ENCODE data around the gene ZNF106.

Gene ZNF106

GRCh38 chr15:42507514-42507913, 16.6 kb upstream of the ZNF106 start:
- TF ChIP-seq YY1 (IDR thresholded peaks at IDR 0.05; ENCODE audit: insufficient read depth, insufficient read length), result no peak
- TF ChIP-seq ZNF274 (IDR thresholded peaks at IDR 0.05; ENCODE audit: low read depth, low read length), result no peak
- no peak for TF ChIP-seq SUZ12 (IDR thresholded peaks at IDR 0.05; ENCODE audit: extremely low read depth, insufficient read depth, insufficient read length)
- Histone ChIP-seq H3K9ac (ENCODE audit: insufficient read length, low read depth) (no peak overlapping the region), H3K27me3 (ENCODE audit: insufficient read depth, insufficient read length) (no peaks in the 10 kb centered on the region), H3K9me3 (ENCODE audit: insufficient read depth, low read length) (no peaks in the 10 kb centered on the region), H3K4me1 (ENCODE audit: insufficient read depth, insufficient read length) (peaks cover 2% of the 10 kb centered on the region), H3K36me3 (ENCODE audit: insufficient read depth, insufficient read length, low read length) (peaks cover 5% of the 10 kb centered on the region), H3K4me3 (ENCODE audit: insufficient read length, low read depth) (no peak overlapping the region)
- no peak for DNase-seq (ENCODE audit: low read depth, low spot score)

GRCh38 chr15:42504631-42505030, 13.7 kb upstream of the ZNF106 start:
- no peak for DNase-seq (ENCODE audit: low read depth, low spot score)
- peaks cover 5% of the 10 kb centered on the region for H3K36me3 ChIP-seq (ENCODE audit: insufficient read depth, insufficient read length, low read length)
- no peak overlapping the region for H3K4me3 ChIP-seq (ENCODE audit: insufficient read length, low read depth)
- TF ChIP-seq ZNF274 (IDR thresholded peaks at IDR 0.05; ENCODE audit: low read depth, low read length), result no peak
- TF ChIP-seq YY1 (IDR thresholded peaks at IDR 0.05; ENCODE audit: insufficient read depth, insufficient read length), result no peak
- no peak for TF ChIP-seq SUZ12 (IDR thresholded peaks at IDR 0.05; ENCODE audit: extremely low read depth, insufficient read depth, insufficient read length)
- peaks cover 2% of the 10 kb centered on the region for H3K4me1 ChIP-seq (ENCODE audit: insufficient read depth, insufficient read length)
- H3K27me3 ChIP-seq (ENCODE audit: insufficient read depth, insufficient read length), result no peaks in the 10 kb centered on the region
- H3K9ac ChIP-seq (ENCODE audit: insufficient read length, low read depth), result no peak overlapping the region
- H3K9me3 ChIP-seq (ENCODE audit: insufficient read depth, low read length), result no peaks in the 10 kb centered on the region

- no peak overlapping the region for H3K4me3 ChIP-seq (ENCODE audit: insufficient read length, low read depth)
- no peak for TF ChIP-seq YY1 (IDR thresholded peaks at IDR 0.05; ENCODE audit: insufficient read depth, insufficient read length)
- no peak for TF ChIP-seq SUZ12 (IDR thresholded peaks at IDR 0.05; ENCODE audit: extremely low read depth, insufficient read depth, insufficient read length)
- TF ChIP-seq ZNF274 (IDR thresholded peaks at IDR 0.05; ENCODE audit: low read depth, low read length), result no peak
- H3K9ac ChIP-seq (ENCODE audit: insufficient read length, low read depth), result no peak overlapping the region
- H3K36me3 ChIP-seq (ENCODE audit: insufficient read depth, insufficient read length, low read length), result peaks cover 5% of the 10 kb centered on the region
- peaks cover 2% of the 10 kb centered on the region for H3K4me1 ChIP-seq (ENCODE audit: insufficient read depth, insufficient read length)
- no peaks in the 10 kb centered on the region for H3K9me3 ChIP-seq (ENCODE audit: insufficient read depth, low read length)
- no peak for DNase-seq (ENCODE audit: low read depth, low spot score)
- H3K27me3 ChIP-seq (ENCODE audit: insufficient read depth, insufficient read length), result no peaks in the 10 kb centered on the region
These were observed 12.9 kb upstream of the ZNF106 start for GRCh38 chr15:42503825-42504224.

- TF ChIP-seq YY1 (IDR thresholded peaks at IDR 0.05; ENCODE audit: insufficient read depth, insufficient read length) (no peak), ZNF274 (IDR thresholded peaks at IDR 0.05; ENCODE audit: low read depth, low read length) (no peak), SUZ12 (IDR thresholded peaks at IDR 0.05; ENCODE audit: extremely low read depth, insufficient read depth, insufficient read length) (no peak)
- Histone ChIP-seq H3K9ac (ENCODE audit: insufficient read length, low read depth) (no peak overlapping the region), H3K36me3 (ENCODE audit: insufficient read depth, insufficient read length, low read length) (peaks cover 5% of the 10 kb centered on the region), H3K27me3 (ENCODE audit: insufficient read depth, insufficient read length) (no peaks in the 10 kb centered on the region), H3K4me1 (ENCODE audit: insufficient read depth, insufficient read length) (peaks cover 2% of the 10 kb centered on the region), H3K9me3 (ENCODE audit: insufficient read depth, low read length) (no peaks in the 10 kb centered on the region), H3K4me3 (ENCODE audit: insufficient read length, low read depth) (no peak overlapping the region)
- no peak for DNase-seq (ENCODE audit: low read depth, low spot score)
These were observed 11.5 kb upstream of the ZNF106 start for GRCh38 chr15:42502477-42502876.

GRCh38 chr15:42499858-42500609, 9.1 kb upstream of the ZNF106 start:
- Histone ChIP-seq H3K27me3 (ENCODE audit: insufficient read depth, insufficient read length) (no peaks in the 10 kb centered on the region), H3K9ac (ENCODE audit: insufficient read length, low read depth) (no peak overlapping the region), H3K4me1 (ENCODE audit: insufficient read depth, insufficient read length) (no peaks in the 10 kb centered on the region), H3K9me3 (ENCODE audit: insufficient read depth, low read length) (no peaks in the 10 kb centered on the region), H3K36me3 (ENCODE audit: insufficient read depth, insufficient read length, low read length) (no peaks in the 10 kb centered on the region), H3K4me3 (ENCODE audit: insufficient read length, low read depth) (no peak overlapping the region)
- TF ChIP-seq SUZ12 (IDR thresholded peaks at IDR 0.05; ENCODE audit: extremely low read depth, insufficient read depth, insufficient read length) (no peak), YY1 (IDR thresholded peaks at IDR 0.05; ENCODE audit: insufficient read depth, insufficient read length) (no peak), ZNF274 (IDR thresholded peaks at IDR 0.05; ENCODE audit: low read depth, low read length) (no peak)
- no peak for DNase-seq (ENCODE audit: low read depth, low spot score)

GRCh38 chr15:42498212-42499068, 7.5 kb upstream of the ZNF106 start:
- Histone ChIP-seq H3K27me3 (ENCODE audit: insufficient read depth, insufficient read length) (no peaks in the 10 kb centered on the region), H3K9ac (ENCODE audit: insufficient read length, low read depth) (no peak overlapping the region), H3K4me1 (ENCODE audit: insufficient read depth, insufficient read length) (no peaks in the 10 kb centered on the region), H3K4me3 (ENCODE audit: insufficient read length, low read depth) (no peak overlapping the region), H3K9me3 (ENCODE audit: insufficient read depth, low read length) (no peaks in the 10 kb centered on the region), H3K36me3 (ENCODE audit: insufficient read depth, insufficient read length, low read length) (no peaks in the 10 kb centered on the region)
- DNase-seq (ENCODE audit: low read depth, low spot score), result no peak
- no peak for TF ChIP-seq SUZ12 (IDR thresholded peaks at IDR 0.05; ENCODE audit: extremely low read depth, insufficient read depth, insufficient read length)
- TF ChIP-seq ZNF274 (IDR thresholded peaks at IDR 0.05; ENCODE audit: low read depth, low read length), result no peak
- no peak for TF ChIP-seq YY1 (IDR thresholded peaks at IDR 0.05; ENCODE audit: insufficient read depth, insufficient read length)

Measured in NT2/D1 (cell line).